GM10266 (cell line): Measurements from ENCODE around the gene TRAF3.

Experiments used
- DNase-seq: peaks from one replicate; pipeline ENCODE4 v3.0.0; 2012; ENCODE audit errors: extremely low spot score
- CTCF ChIP-seq: IDR thresholded peaks from 2 replicates; pipeline ENCODE4 v1.5.1; 2012; ENCODE audit warnings: mild to moderate bottlenecking, low read depth; ENCODE audit not compliant: control insufficient read depth, insufficient read depth; ENCODE audit errors: missing control alignments

Gene TRAF3

GRCh38 chr14:102908766-102909455, 131.7 kb downstream of the TRAF3 start:
- no peak for TF ChIP-seq CTCF
- peak; percentile 24 for DNase-seq

GRCh38 chr14:102909462-102909861, 132.2 kb downstream of the TRAF3 start:
- DNase-seq = peak; percentile 24
- TF ChIP-seq CTCF = no peak

- DNase-seq = no peak
- no peak for TF ChIP-seq CTCF
Measured at GRCh38 chr14:102909911-102910310, 132.7 kb downstream of the TRAF3 start.

- peak; percentile 18 for DNase-seq
- no peak for TF ChIP-seq CTCF
Measured at GRCh38 chr14:102910442-102910841, 133.2 kb downstream of the TRAF3 start.

- no peak for TF ChIP-seq CTCF
- peak; percentile 8 for DNase-seq
Measured at GRCh38 chr14:102911541-102911951, 134.3 kb downstream of the TRAF3 start.

GRCh38 chr14:102911991-102912761, 134.9 kb downstream of the TRAF3 start:
- TF ChIP-seq CTCF = no peak
- DNase-seq = peak; percentile 18

- TF ChIP-seq CTCF = no peak
- DNase-seq = peak; percentile 25
Measured at GRCh38 chr14:102913341-102914211, 136.3 kb downstream of the TRAF3 start.
